Activated CD4-positive, alpha-beta T cell treated with anti-CD3 and anti-CD28 coated beads for 4 hours (primary cell): ENCODE measurements around the gene CDH23.

Experiments used
- DNase-seq, 2 donors: peaks; one replicate each; pipeline ENCODE4 v3.0.0-alpha.2; 2020

Gene CDH23

DNA sequence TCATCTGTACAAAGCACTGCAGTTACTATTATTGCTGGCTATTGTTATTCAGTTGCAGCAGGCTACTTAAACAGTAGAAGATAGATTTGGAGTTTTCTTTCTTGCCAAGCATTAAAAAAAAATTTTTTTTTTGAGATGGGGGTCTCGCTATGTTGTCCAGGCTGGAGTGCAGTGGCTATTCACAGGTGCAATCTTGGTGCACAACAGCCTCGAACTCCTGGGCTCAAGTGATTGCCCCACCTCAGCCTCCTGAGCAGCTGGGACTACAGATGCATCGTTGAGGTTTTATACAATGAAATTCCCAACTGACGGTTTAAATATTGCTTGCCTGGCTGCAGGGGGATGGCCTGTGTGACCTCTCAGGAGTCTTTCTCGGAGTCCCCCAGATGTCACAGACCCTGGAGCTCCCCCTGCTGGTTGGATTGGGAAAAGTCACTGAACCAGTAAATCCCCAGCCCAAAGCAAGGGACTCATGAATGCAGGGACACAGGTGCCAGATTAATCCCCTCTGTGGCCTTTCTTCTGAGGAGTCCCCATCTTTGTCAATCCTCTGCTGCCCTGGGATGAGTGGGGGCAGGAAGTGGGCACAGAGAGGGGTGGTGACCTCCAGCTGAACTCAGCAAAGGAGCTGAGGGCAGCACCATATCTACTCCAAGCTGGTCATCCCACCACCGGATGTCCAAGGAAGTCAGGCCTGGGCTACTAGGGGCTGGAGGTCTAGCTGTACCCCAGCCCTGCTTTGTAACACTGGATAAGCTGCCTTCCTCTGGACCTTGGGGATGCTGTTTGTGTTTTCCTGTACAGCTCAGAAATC lies 173.3 kb downstream of the CDH23 start:
- DNase-seq = peak; percentile 67 to 83

DNA sequence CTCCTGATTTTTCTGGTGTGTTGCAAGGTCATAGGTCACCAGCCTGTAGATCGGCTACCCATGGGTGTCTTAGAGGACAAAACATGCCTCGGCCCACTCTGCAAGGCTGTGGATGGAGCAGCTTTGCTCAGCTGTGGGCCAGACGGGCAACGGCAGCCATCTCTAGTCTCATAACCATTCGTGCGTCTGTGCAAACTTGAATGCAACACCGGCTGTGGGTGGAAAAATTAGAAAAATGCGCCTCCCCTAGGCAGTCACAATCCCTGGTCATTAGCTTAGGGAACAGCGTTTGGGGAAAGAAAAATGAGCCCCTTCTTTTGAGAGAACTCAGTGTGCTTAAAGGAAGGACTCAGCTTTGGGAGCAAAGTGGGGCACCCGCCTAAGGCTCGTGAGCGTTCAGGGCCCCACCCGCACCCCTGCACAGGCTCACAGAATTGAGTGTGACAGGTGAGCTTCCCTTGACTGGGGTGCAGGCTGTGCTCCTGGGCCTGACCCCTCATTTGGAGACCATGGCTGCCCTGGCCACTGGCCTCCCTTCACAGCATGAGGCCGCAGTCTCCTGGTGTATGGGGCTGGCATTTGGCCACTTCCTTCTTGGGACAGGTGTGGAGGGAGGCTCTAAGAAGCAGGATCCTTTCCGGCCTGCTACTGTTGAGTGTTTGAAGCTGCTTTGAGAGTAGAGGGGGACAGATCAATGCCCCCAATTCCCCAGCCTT lies 174.9 kb downstream of the CDH23 start:
- DNase-seq = no peak

DNA sequence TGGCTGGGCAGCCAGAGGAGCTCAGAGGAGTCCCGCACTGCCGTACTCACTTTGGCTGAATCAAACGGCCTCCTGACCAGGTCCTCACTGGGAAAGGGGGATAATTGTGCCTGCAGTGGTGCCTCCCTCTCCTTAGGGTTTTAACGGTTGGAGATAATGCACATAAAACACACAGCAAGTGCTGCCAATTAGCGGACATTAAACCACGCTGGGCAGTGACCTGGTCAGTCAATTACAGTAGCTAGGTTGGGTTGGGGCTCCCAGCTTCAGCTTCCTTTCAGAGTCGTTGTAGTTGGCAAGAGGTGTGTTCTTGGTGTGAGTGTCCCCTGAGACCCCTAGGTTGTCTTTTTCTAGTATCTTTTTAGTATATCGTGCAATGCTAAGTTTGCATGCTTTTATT lies 176.2 kb downstream of the CDH23 start:
- no peak for DNase-seq

DNA sequence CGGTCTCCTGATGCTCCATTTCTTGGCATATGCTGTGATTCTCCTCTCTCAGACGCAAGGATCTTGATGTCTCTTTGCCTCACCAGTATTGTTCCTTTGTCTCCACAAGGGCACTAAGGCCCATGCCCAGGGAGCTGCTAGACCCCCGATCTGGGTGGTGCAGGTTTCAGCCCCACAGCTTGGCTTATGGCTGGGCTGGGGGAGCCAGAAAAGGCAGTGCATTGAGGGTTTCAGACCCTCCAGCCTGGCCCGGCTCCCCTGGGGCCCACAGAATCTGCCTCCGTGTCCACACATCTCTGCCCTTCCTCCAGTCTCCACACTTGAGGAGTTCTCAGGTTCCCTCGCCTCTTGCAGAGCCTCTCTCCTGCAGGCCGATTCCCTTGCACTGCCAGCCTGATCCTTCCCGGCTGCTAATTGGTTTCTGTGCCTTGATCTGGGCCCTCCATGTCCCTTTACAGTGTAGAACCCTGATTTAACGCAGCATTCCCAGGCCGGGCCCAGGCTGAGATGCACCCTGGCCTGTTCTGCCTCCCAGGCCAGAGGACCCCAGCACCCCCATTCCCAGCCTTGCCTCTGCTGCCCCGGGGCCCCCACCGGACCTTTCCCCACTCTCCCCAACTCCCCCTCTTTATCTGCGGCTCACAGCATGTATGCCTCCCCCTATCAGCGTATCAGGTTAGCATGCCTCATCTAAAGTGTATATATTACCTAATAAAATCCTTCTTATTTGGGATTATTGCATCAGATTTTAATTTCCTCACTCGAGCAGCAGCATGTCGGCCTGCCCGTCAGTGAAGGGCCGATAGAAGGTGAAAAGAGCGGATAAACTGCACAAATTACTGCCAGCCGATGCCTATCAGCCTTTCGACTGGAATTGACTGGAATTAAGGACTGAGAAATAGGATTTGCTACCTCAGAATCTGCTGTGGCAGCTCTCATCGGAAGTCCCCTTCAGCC lies 177.1 kb downstream of the CDH23 start:
- no peak for DNase-seq

DNA sequence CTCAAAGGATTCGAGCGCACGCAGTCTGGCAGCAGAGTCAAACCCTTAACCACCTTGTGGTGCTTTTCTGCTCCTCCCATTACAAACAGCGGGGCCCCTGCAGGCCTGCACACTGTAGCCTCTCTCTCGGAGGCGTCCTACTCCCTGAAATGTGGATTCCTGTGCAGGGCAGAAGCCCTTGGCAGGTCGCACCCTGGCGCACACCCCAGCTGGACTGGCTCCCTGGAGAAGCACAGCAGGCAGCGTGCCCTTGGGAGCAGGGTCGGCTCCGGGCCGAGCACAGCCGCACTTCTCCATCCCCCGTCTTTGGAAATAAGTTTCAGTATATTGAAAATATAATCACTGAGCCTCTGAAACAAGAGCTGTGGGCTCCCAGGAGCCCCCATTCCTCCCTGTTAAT lies 178.7 kb downstream of the CDH23 start:
- DNase-seq = no peak

DNA sequence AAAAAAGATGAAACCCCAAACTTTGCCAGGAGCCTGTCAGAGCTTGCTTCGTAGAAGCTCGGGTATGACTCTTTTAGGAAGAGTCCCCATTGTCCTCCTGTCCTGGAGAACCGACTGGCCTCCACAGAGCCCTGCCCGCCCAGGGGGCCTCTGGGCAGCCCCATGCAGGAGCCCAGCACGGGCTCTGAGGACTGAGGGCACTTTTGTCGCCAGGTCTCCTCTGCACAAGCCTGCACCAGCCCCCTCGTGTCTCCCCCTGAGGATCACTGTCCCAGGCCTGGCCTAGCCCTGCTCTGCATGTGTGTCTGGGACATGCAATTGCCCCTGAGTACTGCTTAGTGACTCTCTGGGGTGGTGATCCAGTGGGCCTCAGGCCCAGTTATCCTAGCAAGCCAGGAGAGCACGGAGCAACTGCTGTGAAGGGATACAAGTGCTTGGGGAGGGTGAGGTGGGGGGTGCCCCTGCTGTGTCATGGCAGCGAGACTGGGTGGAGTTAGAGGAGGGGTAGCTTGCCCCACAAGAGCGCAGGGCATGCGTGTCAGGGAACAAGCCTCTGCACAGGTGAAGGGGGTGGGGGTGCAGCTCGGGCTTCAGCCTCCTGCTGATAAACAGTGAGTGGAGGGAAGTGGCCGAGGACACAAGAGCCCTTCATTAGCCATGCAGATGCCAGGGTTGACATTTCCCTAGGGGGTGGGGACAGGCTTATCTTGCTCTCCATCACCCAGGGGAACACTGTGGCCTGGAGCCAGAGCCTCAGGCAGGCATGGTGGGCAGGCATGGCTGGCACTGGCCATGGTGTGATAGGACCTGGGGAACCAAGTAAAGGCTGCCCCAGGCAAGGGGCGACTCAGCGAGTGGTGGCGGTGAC lies 179.4 kb downstream of the CDH23 start:
- DNase-seq = no peak

DNA sequence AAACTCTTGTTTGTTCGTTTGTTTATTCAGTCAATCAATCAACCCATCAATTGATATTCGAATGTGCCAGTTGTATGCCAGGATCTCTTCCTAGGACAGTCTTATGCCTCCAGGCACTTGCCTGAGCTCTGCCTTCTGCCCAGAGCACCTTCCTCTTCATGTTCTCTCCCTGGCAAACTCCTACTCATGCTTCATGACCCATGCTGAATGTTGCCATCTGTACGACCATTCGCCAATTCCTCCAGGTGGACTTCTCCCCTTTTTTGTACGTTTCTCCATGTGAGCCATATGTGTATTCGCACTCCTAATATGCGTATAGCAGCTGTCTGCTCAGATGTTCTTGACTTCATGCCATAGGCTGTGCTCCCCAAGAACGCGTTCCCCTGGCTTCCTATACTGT lies 180.1 kb downstream of the CDH23 start:
- DNase-seq = no peak

DNA sequence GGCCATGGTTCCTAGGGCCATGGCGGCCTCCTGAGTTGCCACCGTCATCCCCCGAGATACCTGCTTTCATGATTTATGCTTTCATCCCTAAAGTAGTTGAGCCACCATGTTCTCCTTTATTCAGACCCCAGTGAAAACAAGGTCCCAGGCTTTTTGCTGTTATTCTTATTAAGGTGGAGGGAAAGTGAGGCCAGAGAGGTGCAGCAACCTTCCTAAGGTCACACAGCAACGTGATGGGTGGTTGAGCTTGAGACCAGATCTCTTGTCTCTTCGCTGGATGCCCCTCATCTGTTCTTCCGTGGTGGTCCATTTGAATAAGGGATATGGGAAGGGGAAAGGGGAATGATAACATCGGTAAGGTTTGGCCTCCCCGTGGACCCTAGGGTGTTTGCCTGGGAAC lies 180.6 kb downstream of the CDH23 start:
- no peak for DNase-seq

DNA sequence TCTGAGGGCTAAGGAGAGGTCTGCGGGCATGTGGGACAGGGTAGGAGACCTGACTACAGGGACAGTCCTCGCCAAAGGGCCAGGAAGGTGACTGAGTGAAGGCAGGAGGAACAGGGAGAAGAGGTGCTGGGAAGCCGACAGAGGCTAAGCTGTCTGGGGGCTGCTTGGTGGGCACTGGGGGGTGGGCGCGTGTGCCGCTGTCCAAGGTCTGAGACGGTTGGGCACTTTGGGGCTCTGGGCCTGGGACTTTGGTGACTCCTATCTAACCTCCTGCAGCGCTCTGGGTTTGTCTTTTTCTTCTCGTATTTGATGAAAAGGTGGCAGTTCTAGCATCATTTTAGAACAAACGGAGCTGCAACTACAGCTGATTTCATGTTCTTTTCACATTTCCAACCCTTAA lies 181.3 kb downstream of the CDH23 start:
- DNase-seq = no peak

DNA sequence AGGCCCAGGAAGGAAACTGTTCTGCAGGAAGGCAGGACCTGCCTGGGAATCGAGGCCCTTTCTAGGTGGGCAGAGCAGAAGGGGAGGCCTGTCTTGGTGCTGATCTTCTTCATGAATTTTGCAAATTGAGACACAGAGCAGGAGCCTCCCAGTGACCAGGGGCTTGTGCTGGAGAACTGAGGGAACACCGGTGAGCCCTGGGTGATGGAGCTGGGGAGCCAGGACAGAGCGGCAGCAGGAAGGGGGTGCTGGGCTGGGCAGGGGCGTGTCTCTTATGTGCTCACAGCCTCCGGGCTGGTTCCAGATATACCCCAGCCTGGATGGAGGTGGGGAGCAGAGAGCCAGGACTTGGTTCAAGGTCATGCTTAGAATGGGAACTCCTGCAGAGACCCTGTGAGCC lies 182.9 kb downstream of the CDH23 start:
- no peak for DNase-seq

DNA sequence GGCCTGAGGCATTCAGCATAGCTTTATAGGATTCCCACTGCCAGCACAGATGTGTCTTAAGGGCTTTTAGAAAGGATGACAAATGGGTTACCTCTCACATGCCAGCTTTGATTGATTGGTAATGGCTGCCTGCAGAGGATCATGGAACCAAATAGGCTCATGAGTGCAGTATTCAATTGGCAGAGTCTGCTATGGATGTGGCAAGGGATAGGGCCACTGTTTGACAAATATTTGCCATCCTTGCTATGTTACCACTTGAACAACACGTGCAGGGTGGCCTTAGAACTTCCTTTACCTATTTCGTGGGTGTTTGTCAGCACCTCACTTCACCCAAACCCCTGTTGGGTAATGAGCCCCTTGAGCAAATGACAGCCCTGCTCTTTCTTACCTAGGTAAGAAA lies 183.7 kb downstream of the CDH23 start:
- DNase-seq = no peak

DNA sequence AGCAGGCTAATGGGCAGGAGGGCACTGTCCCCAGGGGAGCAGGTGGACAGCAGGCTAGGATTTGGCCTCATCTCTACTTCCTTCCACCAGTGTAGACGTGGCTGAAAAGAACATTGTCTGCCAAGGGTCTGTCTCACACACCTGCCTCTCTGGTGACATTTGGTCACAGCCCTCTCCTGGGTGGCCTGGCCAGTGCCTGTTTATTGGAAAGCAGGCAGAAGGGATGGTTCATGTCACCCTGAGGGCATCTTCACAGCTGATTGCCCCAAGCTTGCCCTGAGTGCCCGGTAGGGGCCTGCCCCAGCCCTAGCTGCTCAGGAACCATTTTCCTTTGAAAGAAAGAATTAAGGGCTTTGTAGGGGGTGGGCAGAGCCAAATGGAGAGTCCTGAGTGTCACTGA lies 184.2 kb downstream of the CDH23 start:
- DNase-seq = no peak

DNA sequence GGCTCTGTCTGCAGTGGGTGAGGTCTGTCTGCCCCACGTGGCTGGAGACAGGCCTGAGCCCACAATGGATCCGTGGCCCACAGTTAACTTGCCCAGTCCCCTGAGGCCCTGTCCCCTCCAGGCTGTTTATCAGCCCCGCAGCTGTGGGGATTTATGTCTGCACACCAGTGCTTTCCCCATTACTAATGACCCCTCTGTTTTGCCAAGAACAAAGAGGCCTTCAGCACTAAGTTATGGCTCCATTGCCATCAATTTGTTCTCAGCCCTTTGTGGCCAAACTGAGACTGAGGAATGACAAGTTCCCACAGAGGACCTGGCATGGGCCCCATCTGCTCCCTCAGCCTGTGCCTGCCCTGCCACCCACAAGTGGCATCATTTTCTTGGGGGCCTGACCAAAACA lies 184.7 kb downstream of the CDH23 start:
- DNase-seq = no peak

DNA sequence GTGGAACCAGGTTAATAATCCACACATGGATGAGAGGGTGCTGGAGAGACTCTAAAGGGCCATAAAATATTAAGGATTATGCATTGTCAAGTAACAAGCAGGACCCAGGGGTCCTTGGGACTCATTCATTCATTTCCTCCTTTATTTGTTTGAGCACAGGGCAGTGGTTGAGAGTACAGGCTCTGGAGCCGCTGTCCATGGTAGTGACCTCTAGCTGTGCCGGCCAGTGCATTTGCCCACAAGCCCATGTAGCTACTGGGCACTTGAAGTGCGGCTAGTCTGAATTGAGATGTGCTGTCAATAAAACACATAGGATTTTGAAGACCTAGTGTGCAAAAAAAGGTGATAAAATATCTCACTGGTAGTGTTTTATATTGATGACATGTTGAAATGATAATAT lies 185.3 kb downstream of the CDH23 start:
- DNase-seq = no peak

DNA sequence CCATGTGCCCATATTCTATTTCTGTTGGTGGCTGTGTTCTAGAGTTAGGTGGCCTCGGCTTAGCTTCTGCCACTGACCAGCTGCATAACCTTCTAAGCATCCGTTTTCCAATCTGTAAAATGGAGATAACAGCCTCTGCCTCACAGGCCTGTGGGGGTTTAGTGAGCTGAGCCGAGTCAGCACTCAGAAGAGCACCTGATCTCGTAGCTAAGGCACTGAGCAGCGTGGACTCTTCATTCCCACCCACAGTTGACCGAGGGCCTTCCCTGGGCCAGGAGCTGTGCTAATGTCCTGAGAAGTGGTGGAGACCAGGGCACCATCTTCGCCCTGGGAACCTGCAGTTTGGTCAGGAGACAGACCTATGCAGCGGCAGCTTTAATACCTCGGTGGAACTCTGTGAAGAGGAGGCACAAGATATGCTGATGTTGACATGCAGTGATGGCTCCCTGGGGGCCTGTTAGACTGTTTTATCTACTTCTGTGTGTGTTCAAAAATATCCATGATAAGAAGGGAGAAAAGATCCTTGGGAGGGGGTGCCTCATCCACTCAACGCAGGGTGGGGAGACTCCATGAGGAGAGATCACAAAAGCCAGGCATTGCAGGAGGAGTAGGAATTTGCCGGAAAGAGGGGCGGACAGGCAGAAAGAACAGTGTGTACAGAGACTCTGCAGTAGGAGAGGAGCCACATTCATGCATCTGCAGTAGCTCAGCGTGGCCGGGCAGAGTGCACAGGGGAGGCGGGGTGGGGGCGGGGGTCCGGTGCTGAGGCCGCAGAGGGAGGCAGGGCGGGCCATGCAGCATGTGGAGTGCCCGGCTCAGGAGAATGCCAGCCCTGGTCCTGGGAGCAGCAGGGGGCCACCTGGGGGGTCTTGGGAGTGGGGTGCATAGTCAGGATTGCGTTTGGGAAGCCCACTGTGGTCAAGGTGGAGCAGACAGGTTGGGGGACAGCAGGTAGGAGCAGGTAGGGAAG lies 186.1 kb downstream of the CDH23 start:
- no peak for DNase-seq

DNA sequence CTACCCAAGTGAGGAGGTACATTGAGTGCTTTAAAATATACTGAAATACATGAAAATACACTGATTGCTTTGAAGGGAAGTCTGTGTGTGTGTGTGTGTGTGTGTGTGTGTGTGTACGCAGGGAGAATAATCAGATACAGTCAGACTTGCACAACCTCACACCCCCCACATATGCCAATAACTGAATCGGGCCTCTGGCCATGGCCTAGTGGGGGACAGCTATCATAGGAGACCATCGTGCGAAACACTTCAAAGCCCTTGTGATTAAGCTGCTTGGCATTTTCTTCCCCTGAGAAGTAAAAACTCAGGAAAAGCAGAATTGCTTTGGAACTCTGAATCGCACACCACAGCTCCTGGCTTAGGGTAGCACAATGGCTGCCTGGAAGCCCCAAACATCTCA lies 187.7 kb downstream of the CDH23 start:
- no peak for DNase-seq

DNA sequence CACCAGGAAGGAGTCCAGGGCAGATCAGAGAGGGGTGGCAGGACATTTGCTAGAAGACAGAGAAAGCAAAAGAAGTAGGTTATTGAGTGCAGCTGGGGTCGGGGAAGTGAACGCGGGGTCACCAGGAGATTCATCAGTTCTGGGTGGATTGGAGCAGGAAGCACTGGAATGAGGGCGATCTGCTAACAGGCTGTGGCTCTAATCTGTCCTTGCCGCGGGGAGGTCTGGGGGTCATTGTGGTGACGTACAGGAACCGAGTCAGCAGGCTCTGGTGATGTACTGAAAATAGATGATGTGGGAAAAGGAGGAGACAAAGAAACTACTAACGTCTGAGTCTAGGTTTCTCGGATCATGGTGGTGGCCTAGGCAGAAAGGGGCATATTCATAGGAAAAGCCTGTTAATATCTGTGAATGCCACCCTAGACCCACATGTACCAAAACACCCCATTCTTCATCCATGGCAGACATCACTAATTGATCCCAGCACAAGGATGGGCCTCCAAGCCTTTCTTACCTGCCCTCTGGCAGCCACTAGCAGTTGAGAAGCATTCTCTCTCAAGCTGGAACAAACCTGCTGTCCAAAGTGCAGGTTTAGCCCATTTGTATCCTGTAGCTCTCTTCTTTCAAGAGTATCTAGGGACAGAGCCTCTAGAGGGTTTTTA lies 188.3 kb downstream of the CDH23 start:
- DNase-seq = no peak

DNA sequence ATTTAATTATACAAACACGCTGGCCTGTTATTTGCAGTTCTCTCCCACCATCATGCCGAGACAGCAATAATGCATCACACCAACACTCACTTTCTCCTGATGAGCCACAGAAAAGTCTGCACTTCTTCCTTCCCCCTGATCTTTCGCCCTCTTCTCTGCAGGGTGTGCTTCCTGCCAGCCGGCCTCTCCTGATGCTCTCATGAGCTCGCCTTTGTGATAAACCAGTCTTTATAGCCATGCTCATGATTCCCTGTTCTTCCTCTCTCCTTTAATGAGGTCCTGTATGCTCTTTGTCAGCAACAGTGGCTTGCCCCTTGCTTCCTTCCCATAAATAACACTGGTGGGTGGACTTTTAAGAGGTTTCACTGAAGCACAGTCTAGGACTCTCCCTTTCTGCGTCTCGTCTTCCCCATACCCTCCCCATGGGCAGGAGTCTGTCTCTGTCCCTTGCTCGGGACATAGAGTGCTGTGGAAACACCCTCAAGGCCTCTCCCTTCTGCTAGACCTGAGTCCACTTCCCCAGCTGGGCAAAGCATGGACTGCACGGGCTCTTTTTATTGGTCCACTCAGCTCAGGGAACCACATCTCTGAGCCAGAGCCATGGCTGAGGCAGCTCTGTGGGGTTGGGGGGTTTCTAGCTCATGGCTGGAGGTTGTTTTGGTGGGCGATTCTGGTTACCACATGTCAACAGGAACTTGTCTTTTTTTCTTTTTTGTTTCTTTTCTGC lies 189.0 kb downstream of the CDH23 start:
- no peak for DNase-seq

DNA sequence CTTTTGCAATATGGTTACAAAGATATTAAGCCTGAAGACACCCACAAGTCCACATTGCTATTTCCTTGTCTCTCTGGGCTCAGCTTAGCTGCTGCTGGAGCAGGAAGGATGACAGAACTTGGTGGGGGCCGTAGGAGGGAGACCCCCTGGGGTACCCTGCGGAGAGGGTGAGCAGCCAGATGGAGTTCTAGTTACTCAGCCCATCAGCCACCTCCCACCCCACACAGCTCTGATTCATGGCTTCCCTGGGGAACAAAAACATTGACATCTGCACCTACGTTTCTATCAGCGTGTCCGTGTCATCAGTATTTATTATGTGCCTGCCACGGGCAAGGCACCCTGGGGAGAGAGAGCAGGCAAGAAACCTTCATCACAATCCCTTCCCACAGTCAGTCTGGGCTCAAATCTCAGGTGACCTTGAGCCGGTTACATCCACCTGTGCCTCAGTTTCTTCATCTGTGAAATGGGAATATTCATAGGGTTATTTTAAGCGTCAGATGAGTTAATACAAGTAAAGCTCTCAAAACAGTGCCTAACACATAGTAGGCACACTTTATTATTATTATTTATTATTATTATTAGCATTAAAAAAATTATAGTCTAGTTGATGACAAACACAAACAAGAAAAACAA lies 191.3 kb downstream of the CDH23 start:
- DNase-seq = no peak
